Measurements from ENCODE around the gene CIB4.

Gene CIB4

DNA sequence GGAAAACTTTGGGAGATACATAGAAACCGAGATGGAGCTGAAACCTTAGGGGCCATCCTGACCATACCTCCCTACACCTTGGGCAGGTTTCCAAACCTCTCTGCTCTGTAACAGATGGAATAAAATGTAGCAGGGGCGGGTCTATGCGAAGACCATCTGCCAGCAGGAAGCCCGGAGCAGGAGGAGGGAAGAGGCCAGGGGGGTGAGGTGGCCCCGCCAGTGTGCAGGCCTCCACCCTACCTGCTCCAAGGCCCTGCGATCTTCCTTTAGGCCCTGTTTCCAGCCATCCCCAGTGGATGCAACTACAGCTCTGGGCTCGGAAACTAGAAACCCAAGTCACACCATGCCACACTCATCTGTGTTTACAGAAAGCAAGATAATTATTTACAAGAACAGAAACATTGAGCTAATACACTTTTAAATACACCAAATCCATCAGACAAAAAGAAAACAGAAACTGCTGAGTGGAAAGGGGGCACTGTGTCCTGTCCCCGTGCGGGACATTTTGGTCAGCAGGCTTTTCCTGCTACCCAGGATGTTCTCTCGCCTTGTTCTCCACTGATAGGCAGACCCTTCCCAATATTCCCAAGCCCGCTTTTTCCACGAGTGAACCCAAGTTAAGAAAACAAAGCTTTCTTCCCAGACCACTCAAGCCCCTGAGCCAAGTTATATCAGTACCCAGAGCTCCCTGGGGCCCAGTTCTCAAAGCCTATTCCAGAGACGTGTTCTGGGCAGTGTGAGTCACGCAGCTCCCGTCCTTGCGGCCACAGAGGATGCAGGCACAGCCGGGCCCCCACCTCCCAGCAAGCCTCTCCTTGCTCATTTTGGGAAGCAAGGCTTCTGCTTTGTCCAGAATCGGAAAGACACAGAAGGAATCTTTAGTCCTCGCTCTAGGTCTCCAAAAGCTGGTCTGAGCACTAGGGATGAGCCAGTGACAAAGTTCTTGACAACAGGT is 17.3 kb downstream of the CIB4 start:
- Mint-ChIP-seq H3K27me3 (peaks cover 26% of the 10 kb centered on the region), H3K4me3 (no peak overlapping the region), H3K9me3 (no peaks in the 10 kb centered on the region), H3K27ac (ENCODE audit: low read depth) (no peak overlapping the region), H3K4me1 (no peaks in the 10 kb centered on the region), H3K36me3 (ENCODE audit: insufficient read depth) (no peaks in the 10 kb centered on the region)
- peak in 1 of 2 donors; percentile 1 for DNase-seq (ENCODE audit: low spot score in 2 of 2)
- no peak for ATAC-seq (replicated peaks; ENCODE audit: extremely low read depth, poor library complexity, severe bottlenecking)

GRCh38 chr2:26621469-26622199 is 19.5 kb downstream of the CIB4 start:
- DNase-seq (ENCODE audit: low spot score in 2 of 2) (no peak), ATAC-seq (replicated peaks; ENCODE audit: extremely low read depth, poor library complexity, severe bottlenecking) (no peak)
- no peaks in the 10 kb centered on the region for H3K36me3 Mint-ChIP-seq (ENCODE audit: insufficient read depth)
- peaks cover 33% of the 10 kb centered on the region for H3K27me3 Mint-ChIP-seq
- no peaks in the 10 kb centered on the region for H3K9me3 Mint-ChIP-seq
- no peak overlapping the region for H3K4me3 Mint-ChIP-seq
- H3K27ac Mint-ChIP-seq (ENCODE audit: low read depth) = no peak overlapping the region
- H3K4me1 Mint-ChIP-seq = no peaks in the 10 kb centered on the region

DNA sequence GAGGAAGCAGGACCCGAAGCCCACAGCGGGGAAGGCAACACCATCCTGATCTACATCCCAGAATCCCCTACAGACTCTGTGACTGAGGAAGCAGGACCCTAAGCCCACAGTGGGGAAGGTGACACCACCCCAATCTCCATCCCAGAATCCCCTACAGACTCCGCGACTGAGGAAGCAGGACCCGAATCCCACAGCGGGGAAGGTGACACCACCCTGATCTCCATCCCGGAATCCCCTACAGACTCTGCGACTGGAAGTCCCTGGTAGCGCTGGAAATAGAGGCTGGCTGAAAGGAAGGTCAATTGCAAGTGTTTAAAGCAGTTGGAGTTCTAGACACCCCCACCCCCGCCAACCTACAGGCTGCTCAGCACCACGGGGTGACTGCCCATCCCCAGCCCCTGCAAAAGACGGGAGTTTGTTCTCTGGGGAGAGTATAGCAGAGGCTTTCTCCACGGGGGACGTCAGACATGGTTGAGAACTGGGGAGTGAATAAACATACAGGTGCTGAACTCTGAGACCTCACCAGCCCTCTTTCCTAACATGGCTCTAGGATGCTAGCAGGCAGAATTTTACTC is 21.0 kb downstream of the CIB4 start:
- Mint-ChIP-seq H3K36me3 (ENCODE audit: insufficient read depth) (no peaks in the 10 kb centered on the region), H3K4me3 (no peak overlapping the region), H3K9me3 (no peaks in the 10 kb centered on the region), H3K27ac (ENCODE audit: low read depth) (no peak overlapping the region), H3K4me1 (no peaks in the 10 kb centered on the region), H3K27me3 (peaks cover 46% of the 10 kb centered on the region)
- ATAC-seq (replicated peaks; ENCODE audit: extremely low read depth, poor library complexity, severe bottlenecking) = no peak
- peak in 1 of 2 donors; percentile 6 for DNase-seq (ENCODE audit: low spot score in 2 of 2)

GRCh38 chr2:26619521-26619951 is 21.6 kb downstream of the CIB4 start:
- Mint-ChIP-seq H3K27ac (ENCODE audit: low read depth) (no peak overlapping the region), H3K9me3 (no peaks in the 10 kb centered on the region), H3K4me1 (no peaks in the 10 kb centered on the region), H3K4me3 (no peak overlapping the region), H3K36me3 (ENCODE audit: insufficient read depth) (no peaks in the 10 kb centered on the region), H3K27me3 (peaks cover 52% of the 10 kb centered on the region)
- no peak for DNase-seq (ENCODE audit: low spot score in 2 of 2)
- ATAC-seq (replicated peaks; ENCODE audit: extremely low read depth, poor library complexity, severe bottlenecking) = no peak

DNA sequence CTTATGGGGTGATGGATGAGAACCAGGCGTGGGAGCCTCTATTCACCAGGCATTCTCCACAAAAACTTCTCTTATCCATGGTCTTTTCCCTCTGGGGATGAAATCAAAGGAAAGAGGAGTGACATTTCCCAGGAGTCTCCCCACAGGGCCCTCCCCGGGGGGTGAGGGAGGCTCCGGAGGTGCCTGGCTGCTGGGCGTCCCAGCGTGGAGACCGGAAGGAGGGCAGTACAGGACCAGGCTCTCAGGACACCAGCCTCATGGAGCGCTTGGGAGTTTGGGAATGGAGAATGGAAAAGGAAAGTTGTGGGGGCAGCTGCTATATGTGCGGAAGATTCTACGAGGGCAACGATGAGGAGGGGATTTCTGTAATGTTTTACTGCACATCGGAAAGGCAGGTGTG is 22.1 kb downstream of the CIB4 start:
- H3K36me3 Mint-ChIP-seq (ENCODE audit: insufficient read depth) = no peaks in the 10 kb centered on the region
- ATAC-seq (replicated peaks; ENCODE audit: extremely low read depth, poor library complexity, severe bottlenecking) (no peak), DNase-seq (ENCODE audit: low spot score in 2 of 2) (no peak)
- H3K9me3 Mint-ChIP-seq = no peaks in the 10 kb centered on the region
- no peaks in the 10 kb centered on the region for H3K4me1 Mint-ChIP-seq
- no peak overlapping the region for H3K4me3 Mint-ChIP-seq
- peaks cover 55% of the 10 kb centered on the region for H3K27me3 Mint-ChIP-seq
- H3K27ac Mint-ChIP-seq (ENCODE audit: low read depth) = no peak overlapping the region

GRCh38 chr2:26618611-26619010 is 22.6 kb downstream of the CIB4 start:
- H3K27me3 Mint-ChIP-seq = peaks cover 55% of the 10 kb centered on the region
- no peak overlapping the region for H3K4me3 Mint-ChIP-seq
- H3K4me1 Mint-ChIP-seq = no peaks in the 10 kb centered on the region
- H3K9me3 Mint-ChIP-seq = no peaks in the 10 kb centered on the region
- no peak overlapping the region for H3K27ac Mint-ChIP-seq (ENCODE audit: low read depth)
- no peak for ATAC-seq (replicated peaks; ENCODE audit: extremely low read depth, poor library complexity, severe bottlenecking)
- H3K36me3 Mint-ChIP-seq (ENCODE audit: insufficient read depth) = no peaks in the 10 kb centered on the region
- peak in 1 of 2 donors; percentile 2 for DNase-seq (ENCODE audit: low spot score in 2 of 2)

GRCh38 chr2:26617588-26618083 is 23.5 kb downstream of the CIB4 start:
- H3K4me3 Mint-ChIP-seq = no peak overlapping the region
- H3K36me3 Mint-ChIP-seq (ENCODE audit: insufficient read depth) = no peaks in the 10 kb centered on the region
- H3K27ac Mint-ChIP-seq (ENCODE audit: low read depth) = no peak overlapping the region
- peak in 1 of 2 donors; percentile 4 for DNase-seq (ENCODE audit: low spot score in 2 of 2)
- no peaks in the 10 kb centered on the region for H3K9me3 Mint-ChIP-seq
- ATAC-seq (replicated peaks; ENCODE audit: extremely low read depth, poor library complexity, severe bottlenecking) = no peak
- peaks cover 64% of the 10 kb centered on the region for H3K27me3 Mint-ChIP-seq
- no peaks in the 10 kb centered on the region for H3K4me1 Mint-ChIP-seq

GRCh38 chr2:26616706-26617587 is 24.2 kb downstream of the CIB4 start:
- Mint-ChIP-seq H3K4me3 (no peak overlapping the region), H3K27me3 (peaks cover 71% of the 10 kb centered on the region), H3K9me3 (no peaks in the 10 kb centered on the region), H3K27ac (ENCODE audit: low read depth) (no peak overlapping the region), H3K4me1 (no peaks in the 10 kb centered on the region), H3K36me3 (ENCODE audit: insufficient read depth) (no peaks in the 10 kb centered on the region)
- ATAC-seq (replicated peaks; ENCODE audit: extremely low read depth, poor library complexity, severe bottlenecking) (no peak), DNase-seq (ENCODE audit: low spot score in 2 of 2) (peak in 1 of 2 donors; percentile 9)

DNA sequence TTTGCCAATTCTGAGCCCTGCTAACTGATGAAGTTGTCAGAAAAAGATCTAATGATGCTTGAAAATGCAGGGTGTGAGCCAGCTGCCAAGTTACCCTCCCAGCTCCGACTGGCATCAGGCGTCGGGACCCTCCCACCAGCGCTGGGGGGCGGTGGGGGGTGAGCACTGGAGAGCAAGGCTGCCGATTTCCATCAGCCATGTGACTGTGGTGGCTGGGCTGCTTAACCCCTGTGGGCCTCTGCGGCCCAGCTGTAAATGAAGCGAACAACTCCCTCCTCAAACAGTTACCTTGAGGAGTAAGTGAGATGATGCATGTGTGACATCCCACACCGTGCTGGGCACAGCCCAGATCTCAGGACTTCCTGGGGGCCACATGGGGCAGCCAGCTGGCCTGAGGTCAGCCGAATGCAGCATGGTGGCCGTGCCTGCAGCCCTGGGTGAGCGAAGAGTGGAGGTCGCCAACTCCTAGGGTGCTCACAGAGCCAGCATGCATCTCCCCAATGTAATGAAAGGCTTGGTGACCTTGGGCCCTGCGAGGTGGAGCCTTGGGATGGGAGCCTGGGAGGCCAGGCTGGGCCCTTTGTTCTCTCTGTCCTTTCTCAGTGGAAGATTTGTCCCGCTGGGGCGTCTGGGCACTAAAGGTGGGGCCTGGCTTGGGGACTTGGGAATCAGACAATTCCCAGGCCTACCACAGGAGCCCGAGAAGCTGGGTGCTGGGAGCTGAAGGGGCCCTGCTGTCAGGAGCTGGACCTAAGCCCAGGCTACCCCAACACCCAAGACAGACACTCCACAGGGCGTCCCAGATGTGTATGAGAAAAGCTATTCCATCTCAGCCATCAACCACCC is 25.1 kb downstream of the CIB4 start:
- Mint-ChIP-seq H3K4me3 (no peak overlapping the region), H3K27me3 (peaks cover 72% of the 10 kb centered on the region), H3K9me3 (no peaks in the 10 kb centered on the region), H3K4me1 (no peaks in the 10 kb centered on the region), H3K27ac (ENCODE audit: low read depth) (no peak overlapping the region), H3K36me3 (ENCODE audit: insufficient read depth) (no peaks in the 10 kb centered on the region)
- ATAC-seq (replicated peaks; ENCODE audit: extremely low read depth, poor library complexity, severe bottlenecking) (no peak), DNase-seq (ENCODE audit: low spot score in 2 of 2) (peak in 1 of 2 donors; percentile 11)

DNA sequence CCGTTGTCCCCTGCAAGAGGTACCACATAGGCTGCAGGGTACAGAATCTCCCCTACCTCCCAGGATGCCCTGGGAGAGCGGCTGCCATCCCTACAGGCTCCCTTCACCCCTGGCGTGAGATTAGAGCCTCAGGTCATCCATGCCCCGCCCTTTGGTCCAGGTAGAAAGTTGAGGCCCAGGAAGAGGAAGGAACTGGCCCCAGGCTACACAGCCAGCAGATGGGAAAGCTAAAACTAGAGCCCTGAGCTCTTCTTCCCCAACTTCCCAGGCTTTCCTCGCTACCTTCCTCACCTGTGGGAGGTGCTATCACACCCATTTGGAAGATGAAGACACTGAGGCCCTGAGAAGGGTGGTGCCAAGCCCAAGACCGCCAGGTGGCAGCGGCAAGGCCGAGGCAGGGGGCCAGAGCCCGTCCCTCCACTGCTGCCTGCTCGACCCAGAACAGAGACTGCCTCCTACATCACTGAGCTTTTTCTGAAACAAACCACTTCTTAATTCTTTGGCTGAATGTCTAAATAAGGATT is 25.8 kb downstream of the CIB4 start:
- Mint-ChIP-seq H3K4me3 (no peak overlapping the region), H3K27ac (ENCODE audit: low read depth) (no peak overlapping the region), H3K27me3 (peaks cover 72% of the 10 kb centered on the region), H3K4me1 (peaks cover 2% of the 10 kb centered on the region), H3K36me3 (ENCODE audit: insufficient read depth) (no peaks in the 10 kb centered on the region), H3K9me3 (no peaks in the 10 kb centered on the region)
- ATAC-seq (replicated peaks; ENCODE audit: extremely low read depth, poor library complexity, severe bottlenecking) (no peak), DNase-seq (ENCODE audit: low spot score in 2 of 2) (no peak)
